BLaER1 treated with 17β-estradiol and CSF1 and Interleukin-3, amounts not matched to agents 10 nM and 100 nM (cell line): Measurements from ENCODE around the gene SECISBP2L.

Source experiments
- H3K27ac ChIP-seq, 11 experiments: shearing (Covaris generic); formaldehyde crosslinking; 2 replicates each; pipeline ENCODE4 v1.8.1; 2022
- H3K27me3 ChIP-seq, 11 experiments: shearing (Covaris generic); formaldehyde crosslinking; 2 replicates each; pipeline ENCODE4 v1.8.1; 2022
- H3K36me3 ChIP-seq, 11 experiments: shearing (Covaris generic); formaldehyde crosslinking; 2 replicates each; pipeline ENCODE4 v1.8.1; 2022
- H3K4me1 ChIP-seq, 10 experiments: shearing (Covaris generic); formaldehyde crosslinking; 2 replicates each; pipeline ENCODE4 v1.8.1; 2022
- H3K4me2 ChIP-seq, 11 experiments: shearing (Covaris generic); formaldehyde crosslinking; 2 replicates each; pipeline ENCODE4 v1.8.1; 2022
- H3K4me3 ChIP-seq, 10 experiments: shearing (Covaris generic); formaldehyde crosslinking; 2 replicates each; pipeline ENCODE4 v1.8.1; 2022
- H3K9ac ChIP-seq, 11 experiments: shearing (Covaris generic); formaldehyde crosslinking; 2 replicates each; pipeline ENCODE4 v1.8.1; 2022
- H3K9me3 ChIP-seq, 11 experiments: shearing (Covaris generic); formaldehyde crosslinking; replicated peaks in 1 of 11; 2 replicates each; pipeline ENCODE4 v1.8.1; 2022
- H4K20me1 ChIP-seq, 11 experiments: shearing (Covaris generic); formaldehyde crosslinking; 2 replicates each; pipeline ENCODE4 v1.8.1; 2022
- Cebpa-rat ChIP-seq, 11 experiments: shearing (Covaris generic); IDR thresholded peaks; 2 replicates each; pipeline ENCODE4 v1.8.1; 2022

The SECISBP2L gene

GRCh38 chr15:49060710-49061495 lies 14.7 kb upstream of the SECISBP2L start:
- Histone ChIP-seq H3K4me2 (no peak overlapping the region), H3K36me3 (no peaks in the 10 kb centered on the region), H3K27ac (no peak overlapping the region), H4K20me1 (no peaks in the 10 kb centered on the region), H3K9ac (no peak overlapping the region), H3K4me1 (peaks cover 0 to 16% (median 11%) of the 10 kb centered on the region in 10 experiments; a peak in 12 of 20 replicates), H3K4me3 (no peak overlapping the region), H3K27me3 (no peaks in the 10 kb centered on the region), H3K9me3 (no peaks in the 10 kb centered on the region)
- TF ChIP-seq Cebpa-rat (IDR thresholded peaks at IDR 0.05), result no peak

DNA sequence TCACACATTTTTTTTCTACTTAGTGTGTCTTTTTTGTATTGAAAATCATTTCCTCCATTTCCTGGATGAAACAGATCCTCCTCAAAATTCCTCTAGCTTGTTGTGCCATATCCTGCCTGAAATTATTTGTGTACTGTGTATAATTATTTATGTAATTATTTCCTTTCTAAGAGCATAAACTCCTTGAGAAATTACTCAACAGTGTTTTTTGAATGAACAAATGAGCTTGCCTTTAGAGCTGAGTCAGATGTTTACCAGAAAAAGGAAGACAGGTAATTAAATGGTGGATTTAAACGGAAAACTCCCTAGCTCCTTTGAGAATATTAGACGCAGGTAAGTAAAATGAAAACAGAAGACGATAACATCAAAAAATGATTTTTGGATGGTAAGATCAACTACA lies 13.2 kb upstream of the SECISBP2L start:
- no peaks in the 10 kb centered on the region for H3K27me3 ChIP-seq
- no peak overlapping the region for H3K27ac ChIP-seq
- H3K36me3 ChIP-seq, result no peaks in the 10 kb centered on the region
- no peak overlapping the region for H3K4me2 ChIP-seq
- H3K9me3 ChIP-seq, result peaks cover 0 to 8% (median 5%) of the 10 kb centered on the region in 11 experiments; a peak in 5 of 22 replicates
- peaks cover 0 to 16% (median 11%) of the 10 kb centered on the region in 10 experiments; a peak in 12 of 20 replicates for H3K4me1 ChIP-seq
- H3K9ac ChIP-seq, result no peak overlapping the region
- no peaks in the 10 kb centered on the region for H4K20me1 ChIP-seq
- TF ChIP-seq Cebpa-rat (IDR thresholded peaks at IDR 0.05), result no peak
- H3K4me3 ChIP-seq, result no peak overlapping the region

GRCh38 chr15:49058559-49058958 lies 12.3 kb upstream of the SECISBP2L start:
- no peak overlapping the region for H3K4me3 ChIP-seq
- H3K4me2 ChIP-seq, result no peak overlapping the region
- H4K20me1 ChIP-seq, result no peaks in the 10 kb centered on the region
- no peak for TF ChIP-seq Cebpa-rat (IDR thresholded peaks at IDR 0.05)
- no peaks in the 10 kb centered on the region for H3K36me3 ChIP-seq
- no peak overlapping the region for H3K27ac ChIP-seq
- peaks cover 0 to 8% (median 5%) of the 10 kb centered on the region in 11 experiments; a peak in 5 of 22 replicates for H3K9me3 ChIP-seq
- no peaks in the 10 kb centered on the region for H3K27me3 ChIP-seq
- H3K9ac ChIP-seq, result no peak overlapping the region
- peaks cover 0 to 8% (median 5%) of the 10 kb centered on the region in 10 experiments; a peak in 12 of 20 replicates for H3K4me1 ChIP-seq

DNA sequence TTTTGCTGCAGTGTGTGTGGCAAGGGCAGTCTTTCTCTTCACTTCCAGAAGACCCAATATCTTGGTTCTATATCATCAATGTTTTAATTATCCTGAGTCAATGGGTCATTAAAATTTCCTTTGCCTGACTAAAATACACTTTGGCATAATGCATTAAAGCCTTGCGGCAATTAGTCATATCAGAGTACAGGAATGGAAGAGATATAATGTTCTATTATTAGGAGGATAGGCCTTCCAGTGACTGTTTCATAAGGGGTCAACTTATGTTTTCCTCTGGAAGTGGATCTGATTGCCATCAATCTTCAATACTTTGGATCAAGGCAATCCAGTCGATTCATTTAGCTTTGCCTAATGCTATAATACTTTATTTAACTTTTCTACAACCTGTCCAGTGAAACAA lies 9.4 kb upstream of the SECISBP2L start:
- Histone ChIP-seq H3K9ac (no peak overlapping the region), H3K4me2 (no peak overlapping the region), H3K9me3 (peaks cover 19 to 25% (median 21%) of the 10 kb centered on the region in 11 experiments), H3K4me1 (no peaks in the 10 kb centered on the region), H3K36me3 (no peaks in the 10 kb centered on the region), H3K27ac (no peak overlapping the region), H4K20me1 (no peaks in the 10 kb centered on the region), H3K4me3 (no peak overlapping the region), H3K27me3 (no peaks in the 10 kb centered on the region)
- no peak for TF ChIP-seq Cebpa-rat (IDR thresholded peaks at IDR 0.05)

DNA sequence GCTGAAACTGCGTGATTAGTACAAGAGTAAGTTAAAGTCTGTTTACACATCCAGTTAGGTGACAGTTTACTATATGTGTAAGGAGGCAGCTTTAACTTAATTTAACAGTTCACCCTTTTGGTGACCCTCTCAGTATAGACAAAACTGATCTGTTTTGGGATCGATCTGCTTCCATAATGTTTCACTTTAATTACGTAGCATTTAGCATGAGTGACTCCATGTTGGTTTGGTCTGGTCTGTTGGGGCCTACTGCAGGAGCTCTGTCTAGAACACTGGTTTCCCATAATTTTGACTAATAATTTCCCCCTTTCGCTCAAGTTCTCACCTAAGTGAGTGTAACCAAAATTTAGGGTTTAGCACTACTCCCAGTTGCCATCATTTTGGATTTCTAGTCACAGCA lies 6.4 kb upstream of the SECISBP2L start:
- Histone ChIP-seq H4K20me1 (no peaks in the 10 kb centered on the region), H3K9ac (no peak overlapping the region), H3K9me3 (peaks cover 21 to 29% (median 24%) of the 10 kb centered on the region in 11 experiments), H3K4me3 (no peak overlapping the region), H3K27me3 (no peaks in the 10 kb centered on the region), H3K27ac (no peak overlapping the region), H3K4me2 (no peak overlapping the region), H3K36me3 (no peaks in the 10 kb centered on the region), H3K4me1 (no peaks in the 10 kb centered on the region)
- no peak for TF ChIP-seq Cebpa-rat (IDR thresholded peaks at IDR 0.05)

DNA sequence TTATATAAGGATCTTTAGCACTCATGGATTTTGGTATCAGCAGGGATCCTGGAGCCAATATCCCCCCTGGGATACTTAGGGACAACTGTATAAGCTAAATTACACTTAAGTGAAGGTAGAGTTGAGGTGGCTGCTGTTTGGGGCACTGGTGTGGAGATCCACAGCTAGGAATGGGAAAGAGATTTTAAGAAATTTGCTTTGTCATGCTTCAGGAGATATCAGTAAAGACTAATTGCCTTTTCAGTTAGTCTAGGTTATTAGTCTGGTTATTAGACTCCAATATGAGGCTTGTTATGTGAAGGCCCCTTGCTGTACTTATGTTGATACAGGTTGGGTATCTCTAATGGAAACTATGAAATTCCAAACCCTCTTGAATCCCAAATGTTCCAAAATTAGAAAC lies 1.2 kb upstream of the SECISBP2L start:
- peaks cover 4 to 30% (median 15%) of the 10 kb centered on the region in 11 experiments; a peak in 13 of 22 replicates for H4K20me1 ChIP-seq

DNA sequence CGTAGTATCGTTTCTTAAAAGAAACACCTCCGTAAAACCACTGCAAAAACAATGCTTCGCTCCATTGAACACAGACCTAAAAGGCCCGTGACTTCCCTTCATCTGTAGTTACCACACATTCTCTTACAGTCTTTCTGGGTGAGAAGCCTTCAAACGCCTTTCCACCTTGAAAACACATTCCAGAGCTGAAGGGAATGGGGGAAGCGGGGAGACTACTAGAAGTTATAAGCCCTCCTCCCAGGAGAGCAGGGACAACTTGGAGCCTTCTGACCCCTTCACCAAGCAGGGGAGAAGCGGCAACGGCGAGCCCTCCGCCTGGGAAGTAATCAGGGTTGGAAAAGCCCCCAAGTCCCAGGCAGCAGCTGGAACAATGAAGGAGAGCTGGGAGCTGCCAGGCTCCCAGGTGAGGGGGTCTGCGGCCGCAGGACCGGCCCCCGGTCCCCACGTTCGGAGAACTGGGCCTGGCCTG lies 461 bp downstream of the SECISBP2L start:
- H3K9ac ChIP-seq, result peak overlapping the region; percentile 85 to 97 (median 92)
- no peaks in the 10 kb centered on the region for H3K27me3 ChIP-seq
- peak overlapping the region; percentile 75 to 94 (median 87) for H3K27ac ChIP-seq
- TF ChIP-seq Cebpa-rat (IDR thresholded peaks at IDR 0.05), result no peak
- peaks cover 5 to 46% (median 20%) of the 10 kb centered on the region in 11 experiments; a peak in 13 of 22 replicates for H4K20me1 ChIP-seq
- peak overlapping the region; percentile 79 to 94 (median 88) for H3K4me2 ChIP-seq
- H3K4me3 ChIP-seq, result peak overlapping the region; percentile 83 to 100 (median 98)
- H3K36me3 ChIP-seq, result peaks cover 0 to 12% (median 0%) of the 10 kb centered on the region in 11 experiments; a peak in 2 of 22 replicates
- H3K4me1 ChIP-seq, result peaks cover 17 to 31% (median 21%) of the 10 kb centered on the region in 10 experiments
- H3K9me3 ChIP-seq, result peaks cover 3 to 6% (median 5%) of the 10 kb centered on the region in 11 experiments; a peak in 11 of 22 replicates

More for the DNA sequence above, 1.2 kb upstream of the SECISBP2L start:
- H3K36me3 ChIP-seq, result peaks cover 0 to 3% (median 0%) of the 10 kb centered on the region in 11 experiments; a peak in 2 of 22 replicates
- peak overlapping the region in 1 of 11 experiments; percentile 86; a peak in 3 of 22 replicates for H3K27ac ChIP-seq
- no peak for TF ChIP-seq Cebpa-rat (IDR thresholded peaks at IDR 0.05)
- H3K4me2 ChIP-seq, result no peak overlapping the region
- no peak overlapping the region for H3K4me3 ChIP-seq
- peaks cover 17 to 31% (median 21%) of the 10 kb centered on the region in 10 experiments for H3K4me1 ChIP-seq
- H3K9me3 ChIP-seq, result peaks cover 17 to 20% (median 19%) of the 10 kb centered on the region in 11 experiments
- H3K27me3 ChIP-seq, result no peaks in the 10 kb centered on the region
- no peak overlapping the region for H3K9ac ChIP-seq

GRCh38 chr15:49044766-49045606 lies 1.3 kb downstream of the SECISBP2L start:
- Histone ChIP-seq H3K27me3 (no peaks in the 10 kb centered on the region), H4K20me1 (peaks cover 6 to 53% (median 22%) of the 10 kb centered on the region in 11 experiments; a peak in 14 of 22 replicates), H3K36me3 (peaks cover 0 to 12% (median 0%) of the 10 kb centered on the region in 11 experiments; a peak in 2 of 22 replicates), H3K4me1 (peaks cover 17 to 31% (median 21%) of the 10 kb centered on the region in 10 experiments), H3K4me2 (peak overlapping the region; percentile 79 to 94 (median 88)), H3K4me3 (peak overlapping the region; percentile 83 to 100 (median 98)), H3K27ac (peak overlapping the region; percentile 75 to 94 (median 87); a peak in 21 of 22 replicates), H3K9ac (peak overlapping the region; percentile 85 to 97 (median 92)), H3K9me3 (no peaks in the 10 kb centered on the region)
- TF ChIP-seq Cebpa-rat (IDR thresholded peaks at IDR 0.05), result no peak
